Activated CD4-positive, alpha-beta T cell treated with anti-CD3 and anti-CD28 coated beads, Interleukin-2, Interleukin-6, amounts not matched to agents 100 ng/mL and 50 ng/mL, durations not matched to agents 16 hours and 8 hours (primary cell): ENCODE results near the gene TK1.

Experiments
- DNase-seq: peaks from one replicate; pipeline ENCODE4 v3.0.0-alpha.2; 2020

TK1 gene

DNA sequence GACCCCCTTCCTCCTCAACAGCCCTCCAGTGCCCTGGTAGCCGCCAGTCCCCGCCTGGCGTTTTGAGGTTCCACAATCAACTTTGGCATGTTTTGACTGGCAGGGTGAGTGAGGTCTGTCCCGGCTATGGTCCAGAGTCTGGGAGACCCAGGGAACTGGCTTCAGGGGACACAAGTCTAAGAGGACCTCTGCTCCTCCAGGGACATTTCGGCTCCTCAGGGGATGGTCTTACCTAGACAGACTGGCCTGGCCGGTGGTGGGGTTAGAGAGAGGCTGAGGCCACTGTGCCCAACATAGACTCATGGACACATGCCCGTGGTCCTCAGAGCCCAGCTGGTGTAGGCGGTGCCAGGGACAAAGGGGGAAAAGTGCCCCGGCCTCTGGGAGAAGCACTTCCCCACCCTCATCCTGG is 54.1 kb downstream of the TK1 start:
- DNase-seq = no peak

DNA sequence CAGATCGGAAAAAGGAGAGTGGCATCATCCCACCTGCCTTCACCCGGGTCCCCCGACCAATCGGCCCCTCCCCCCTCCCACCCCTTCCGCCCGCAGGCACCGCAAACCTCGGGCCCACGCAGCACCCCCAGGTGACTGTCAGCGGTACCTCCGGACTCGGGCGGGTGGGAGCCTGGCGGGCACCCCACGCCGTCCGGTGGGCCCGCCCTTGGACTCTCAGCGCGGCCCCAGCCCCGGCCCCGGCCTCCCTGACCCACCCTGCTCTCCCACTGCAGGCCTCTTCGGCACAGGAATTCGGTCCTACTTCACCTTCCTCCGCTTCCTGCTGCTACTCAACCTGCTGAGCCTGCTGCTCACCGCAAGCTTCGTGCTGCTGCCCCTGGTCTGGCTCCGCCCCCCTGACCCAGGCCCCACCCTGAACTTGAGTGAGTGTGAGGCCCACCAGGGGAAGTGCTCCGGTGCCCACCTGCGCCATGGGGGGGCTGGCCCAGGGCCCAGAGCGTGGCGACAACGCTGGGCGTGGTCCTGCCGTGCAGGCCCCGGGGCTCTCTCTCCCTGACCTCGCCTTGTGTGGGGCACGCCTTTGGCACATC is 54.7 kb downstream of the TK1 start:
- peak; percentile 82 for DNase-seq

DNA sequence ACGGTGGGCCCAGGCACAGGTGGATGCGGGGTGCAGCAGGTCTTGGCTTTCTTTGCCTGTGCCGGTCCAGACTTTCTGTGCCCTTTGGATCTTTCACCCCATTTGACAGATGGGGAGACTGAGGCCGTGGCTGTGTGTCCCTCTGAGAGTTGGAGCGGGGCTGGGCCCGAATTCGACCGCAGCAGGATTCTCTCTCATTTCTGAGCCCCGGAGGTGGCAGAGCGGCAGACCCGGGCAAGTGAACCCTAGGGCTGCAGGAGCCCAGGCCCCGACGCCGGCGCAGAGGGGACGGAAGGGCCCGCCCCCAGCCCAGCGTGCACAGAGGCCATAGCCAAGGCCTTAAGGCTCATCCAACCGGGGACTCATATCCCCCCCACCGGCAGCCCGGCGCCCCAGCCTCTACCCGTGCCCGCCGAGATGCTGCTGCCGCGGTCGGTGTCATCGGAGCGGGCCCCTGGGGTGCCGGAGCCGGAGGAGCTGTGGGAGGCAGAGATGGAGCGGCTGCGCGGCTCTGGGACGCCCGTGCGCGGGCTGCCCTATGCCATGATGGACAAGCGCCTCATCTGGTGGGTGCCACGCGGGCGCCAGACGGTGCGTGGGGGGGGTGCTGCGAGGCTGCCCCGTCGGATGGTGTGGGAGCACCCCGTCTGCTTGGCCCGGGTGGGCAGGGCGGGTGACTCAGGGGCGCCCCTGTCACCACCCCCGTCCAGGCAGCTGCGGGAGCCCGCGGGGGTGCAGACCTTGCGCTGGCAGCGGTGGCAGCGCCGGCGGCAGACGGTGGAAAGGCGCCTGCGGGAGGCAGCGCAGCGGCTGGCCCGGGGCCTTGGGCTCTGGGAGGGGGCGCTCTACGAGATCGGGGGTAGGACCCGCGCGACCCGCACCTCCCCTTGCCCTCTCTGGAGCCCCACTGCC is 55.4 kb downstream of the TK1 start:
- DNase-seq = peak; percentile 62

DNA sequence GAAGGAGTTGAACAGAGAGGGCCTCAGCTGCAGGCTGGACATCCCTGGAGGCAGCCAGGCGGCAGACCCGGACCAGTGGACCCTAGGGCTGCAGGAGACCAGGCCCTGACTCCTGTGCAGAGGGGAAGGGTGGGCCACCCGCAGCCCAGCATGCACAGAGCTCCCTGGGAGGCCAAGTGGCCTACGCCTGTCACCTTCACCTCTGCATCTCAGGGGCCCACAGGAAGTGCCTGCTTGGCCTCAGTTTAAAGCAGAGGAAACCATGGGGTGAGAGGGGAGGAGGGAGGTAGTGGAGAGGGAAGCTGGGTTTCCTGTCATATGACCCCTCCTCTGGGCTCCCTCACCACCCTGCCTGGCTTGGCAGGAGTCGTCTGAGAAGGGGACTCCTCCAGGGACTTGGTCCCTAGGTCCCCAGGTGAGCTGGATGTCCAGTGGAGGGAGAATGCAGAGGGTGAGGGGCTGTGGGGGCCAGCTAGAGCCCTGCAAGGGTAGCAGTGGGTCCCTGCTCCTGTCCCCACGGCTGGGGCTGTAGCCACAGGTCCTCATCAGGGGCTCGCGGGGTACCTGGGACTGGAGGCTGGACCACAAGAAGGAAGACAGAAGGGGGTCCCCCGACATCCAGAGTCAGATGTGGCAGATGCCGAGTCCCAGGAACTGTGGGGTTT is 56.3 kb downstream of the TK1 start, which contains the start of gene TMC8:
TSS of gene TMC8 (plus strand) at position 335 of the 665 bp plus-strand sequence. CDS start 818 bp downstream, outside the sequence.
- DNase-seq = peak; percentile 94

DNA sequence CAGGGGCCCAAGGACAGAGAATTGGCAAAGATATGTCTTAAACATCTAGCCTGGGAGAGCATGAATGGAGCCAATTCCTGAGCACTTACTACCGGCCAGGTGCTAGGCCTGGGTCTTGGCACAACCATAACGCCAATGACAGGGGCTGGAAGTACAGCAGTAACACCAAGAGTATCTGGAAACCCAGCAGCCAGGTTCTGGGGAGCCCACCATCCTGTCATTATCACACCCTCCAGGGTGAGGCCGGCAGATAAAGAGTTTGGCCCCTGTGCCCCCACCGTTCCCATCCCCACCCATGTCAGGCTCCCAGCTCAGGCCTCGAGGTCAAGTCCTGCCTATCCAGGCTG is 56.8 kb downstream of the TK1 start:
- DNase-seq = no peak

DNA sequence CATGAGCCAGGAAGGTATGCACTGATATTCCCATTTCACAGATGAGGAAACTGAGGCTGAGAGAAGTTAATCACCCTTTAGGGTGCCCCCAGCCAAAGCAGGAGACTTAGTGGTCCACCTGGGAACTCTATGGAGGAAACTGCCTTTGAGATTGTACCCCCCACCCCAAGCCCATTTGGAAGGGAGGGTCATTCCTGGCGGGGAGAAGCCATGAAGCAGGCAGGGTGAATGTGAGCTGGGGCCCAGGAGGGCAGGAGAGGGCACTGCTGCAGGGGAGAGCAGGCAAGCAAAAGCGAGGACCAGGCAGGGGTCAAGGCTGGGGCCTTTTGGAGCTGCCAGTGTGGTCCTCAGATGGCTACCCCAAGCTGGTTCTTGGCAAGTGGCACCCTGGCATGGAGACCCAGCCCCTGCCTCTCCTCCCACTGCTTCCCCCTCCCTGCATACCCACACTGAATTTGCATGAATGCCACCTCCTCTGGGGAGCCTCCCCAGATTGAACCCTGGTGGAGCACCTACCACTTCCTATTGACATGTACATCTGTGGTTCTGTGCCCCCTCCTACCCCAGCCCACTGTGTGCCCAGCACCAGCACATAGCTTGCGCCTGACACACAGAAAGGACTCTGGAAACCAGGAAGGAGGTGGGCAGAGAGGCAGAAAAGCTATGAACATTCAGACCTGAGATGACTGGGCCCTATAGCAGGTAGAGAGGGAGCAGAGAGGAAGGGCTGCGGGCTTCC is 57.3 kb downstream of the TK1 start:
- DNase-seq = peak; percentile 67

DNA sequence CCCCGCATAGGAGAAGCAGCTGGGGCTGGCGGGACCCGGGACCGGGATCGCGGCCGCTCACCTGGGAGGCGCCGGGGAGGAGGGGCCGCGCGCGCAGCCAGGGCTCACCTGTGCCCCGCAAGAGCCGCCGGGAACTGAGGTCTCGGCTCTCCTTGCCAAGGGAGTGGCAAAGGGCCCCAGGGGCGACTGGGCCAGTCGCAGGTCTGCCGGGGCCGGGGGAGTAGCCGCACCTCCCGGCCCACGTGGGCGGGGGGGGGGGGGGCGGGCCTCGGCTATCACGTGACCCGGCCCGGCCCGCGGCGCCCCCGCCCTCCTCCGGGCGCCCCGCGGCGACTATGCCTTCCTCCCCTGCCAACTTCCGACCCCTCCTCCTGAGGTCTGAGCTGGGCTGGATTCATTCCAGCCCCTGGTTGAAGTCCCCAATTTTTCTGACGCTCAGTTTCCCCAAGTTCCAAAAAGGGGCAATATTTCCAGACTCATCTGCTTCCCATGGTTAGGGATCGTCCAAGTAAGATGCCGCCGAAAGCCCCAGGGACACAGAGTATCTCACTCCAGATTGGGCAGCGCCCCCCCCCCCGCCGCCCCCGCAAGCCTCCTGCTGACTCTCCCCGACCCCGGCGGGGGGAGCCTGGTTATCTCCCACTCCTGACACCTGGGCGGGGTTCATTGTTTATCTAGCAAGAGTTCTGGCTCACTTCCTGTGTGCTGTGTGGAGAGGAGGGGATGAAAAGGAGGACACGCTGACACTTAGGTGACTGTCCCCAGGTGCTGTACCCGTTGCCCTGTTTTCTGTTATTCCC is 58.1 kb downstream of the TK1 start, which contains the start of gene TMC6:
TSS of gene TMC6 (minus strand) at position 205 of the 800 bp plus-strand sequence. CDS start 1,923 bp downstream, outside the sequence.
- DNase-seq = peak; percentile 85

DNA sequence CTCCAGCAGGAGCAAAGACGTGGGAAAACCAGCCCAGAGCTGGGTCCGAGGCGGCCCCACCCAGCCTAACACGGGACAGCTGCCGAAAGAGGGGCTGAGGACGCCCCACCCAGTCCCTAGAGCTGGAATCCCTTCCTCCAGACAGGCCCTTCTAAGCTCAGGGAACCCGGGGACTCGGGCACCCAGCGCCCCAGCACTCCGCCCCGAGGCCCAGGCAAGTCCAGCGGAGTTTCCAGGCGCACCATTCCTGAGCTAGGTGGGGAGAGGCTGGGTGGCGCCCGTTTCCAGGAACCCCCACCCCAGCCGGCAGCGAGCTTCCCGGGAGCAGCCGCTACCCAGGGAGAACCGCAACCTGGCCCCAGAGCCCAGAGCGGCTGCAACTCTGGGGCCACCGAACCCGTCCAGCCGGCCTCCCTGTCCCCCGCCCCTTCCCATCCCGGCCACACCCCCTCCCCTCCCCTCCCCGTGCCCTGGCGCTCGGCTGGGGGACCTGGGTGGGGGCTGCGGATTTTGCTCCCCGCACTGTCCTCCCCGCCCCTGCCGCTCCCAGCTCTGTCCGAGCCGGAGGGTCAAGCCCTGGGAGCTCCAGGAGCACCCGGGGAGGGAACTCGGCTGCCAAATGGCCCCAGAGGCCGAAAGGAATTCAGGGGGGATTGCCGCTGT is 58.8 kb downstream of the TK1 start:
- no peak for DNase-seq

DNA sequence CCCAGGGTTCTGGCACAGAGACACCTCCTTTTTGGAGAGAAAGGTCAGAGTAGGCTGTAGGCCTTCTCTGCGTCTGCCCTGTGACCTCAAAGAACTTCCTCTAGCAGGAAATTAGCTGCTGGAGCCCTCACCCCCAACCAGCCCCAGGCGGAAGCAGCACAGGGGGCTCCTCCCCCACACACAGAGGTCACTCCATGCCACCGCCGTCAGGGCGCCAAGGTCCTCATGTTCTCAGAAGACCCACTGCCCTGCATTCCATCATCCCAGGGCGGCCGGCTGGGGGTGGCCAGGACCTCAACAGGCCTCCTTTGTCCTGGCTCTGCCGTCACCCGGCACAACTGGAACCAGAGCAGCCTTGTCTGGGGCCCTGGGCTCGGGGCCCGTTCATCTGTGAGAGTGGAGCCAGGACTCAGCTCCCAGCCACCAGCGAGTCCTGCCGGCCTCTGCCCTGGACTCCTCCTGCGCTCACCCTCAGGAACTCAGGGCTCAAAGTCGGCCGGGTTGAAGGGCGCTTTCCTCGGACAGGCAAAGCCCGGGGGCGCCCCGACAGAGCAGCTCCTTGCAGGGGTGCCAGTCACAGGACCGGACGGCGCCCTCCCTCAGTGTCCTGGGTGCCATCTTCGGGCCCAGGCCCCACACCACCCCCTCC is 59.5 kb downstream of the TK1 start:
- DNase-seq = peak; percentile 89

DNA sequence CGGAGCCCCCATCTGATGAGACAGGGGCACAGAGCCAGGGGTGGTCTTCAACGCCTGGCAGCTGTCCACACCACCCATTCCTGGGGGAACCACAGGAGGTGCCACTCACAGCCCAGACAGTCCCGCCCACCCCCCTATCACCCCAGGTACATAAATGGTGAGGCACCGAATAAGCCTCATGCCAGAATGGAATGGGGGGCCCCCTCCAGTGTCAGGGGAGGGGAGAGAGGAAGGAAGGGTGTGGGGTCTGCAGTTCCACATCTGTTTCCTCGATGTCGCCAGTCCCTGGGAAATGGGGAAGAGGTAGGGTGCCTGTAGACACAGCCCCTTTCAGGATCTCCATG is 60.0 kb downstream of the TK1 start:
- no peak for DNase-seq

DNA sequence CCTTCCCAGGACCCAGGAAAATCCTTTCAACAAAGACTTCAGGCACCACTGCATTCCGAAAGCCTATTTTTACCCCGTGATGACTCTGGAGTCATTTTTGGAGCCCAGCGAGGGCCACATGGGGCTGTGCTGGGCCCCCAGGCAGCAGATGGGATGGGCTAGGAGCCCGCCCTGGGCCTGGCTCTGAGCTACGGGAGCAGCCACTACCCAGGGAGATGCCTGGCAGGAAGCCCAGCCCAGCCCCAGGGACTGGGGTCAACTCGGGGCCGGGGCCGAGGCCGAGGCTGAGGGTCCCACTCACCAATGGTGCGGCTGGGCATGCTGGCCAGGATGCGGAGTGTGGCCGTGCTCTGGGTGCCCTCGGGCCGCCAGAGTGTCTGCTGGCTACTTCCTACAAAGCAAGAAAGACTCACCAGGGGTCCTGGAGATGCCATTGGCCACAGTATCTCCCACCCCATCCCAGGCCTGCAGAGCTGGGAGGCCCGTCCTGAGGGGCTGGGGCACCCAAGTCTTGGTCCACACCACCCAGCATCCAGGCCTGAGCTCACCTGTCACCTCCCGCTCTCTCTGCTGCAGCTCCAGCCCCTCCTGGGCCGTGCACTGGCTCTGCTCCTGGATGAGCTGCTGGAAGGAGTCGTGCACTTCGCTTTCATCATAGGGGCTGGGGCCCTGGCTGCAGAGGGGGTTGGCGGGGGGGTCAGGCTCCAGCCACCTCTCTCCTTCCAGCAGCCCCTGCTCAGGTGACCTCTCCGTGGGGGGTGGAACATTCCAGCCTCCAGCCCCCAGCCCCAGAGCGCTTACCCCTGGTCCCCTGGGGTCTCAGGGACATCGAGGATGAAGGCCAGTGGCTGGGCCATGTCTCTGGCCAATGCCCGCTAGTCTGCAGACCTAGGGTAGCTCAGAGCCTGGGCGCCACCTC is 60.6 kb downstream of the TK1 start:
- no peak for DNase-seq

DNA sequence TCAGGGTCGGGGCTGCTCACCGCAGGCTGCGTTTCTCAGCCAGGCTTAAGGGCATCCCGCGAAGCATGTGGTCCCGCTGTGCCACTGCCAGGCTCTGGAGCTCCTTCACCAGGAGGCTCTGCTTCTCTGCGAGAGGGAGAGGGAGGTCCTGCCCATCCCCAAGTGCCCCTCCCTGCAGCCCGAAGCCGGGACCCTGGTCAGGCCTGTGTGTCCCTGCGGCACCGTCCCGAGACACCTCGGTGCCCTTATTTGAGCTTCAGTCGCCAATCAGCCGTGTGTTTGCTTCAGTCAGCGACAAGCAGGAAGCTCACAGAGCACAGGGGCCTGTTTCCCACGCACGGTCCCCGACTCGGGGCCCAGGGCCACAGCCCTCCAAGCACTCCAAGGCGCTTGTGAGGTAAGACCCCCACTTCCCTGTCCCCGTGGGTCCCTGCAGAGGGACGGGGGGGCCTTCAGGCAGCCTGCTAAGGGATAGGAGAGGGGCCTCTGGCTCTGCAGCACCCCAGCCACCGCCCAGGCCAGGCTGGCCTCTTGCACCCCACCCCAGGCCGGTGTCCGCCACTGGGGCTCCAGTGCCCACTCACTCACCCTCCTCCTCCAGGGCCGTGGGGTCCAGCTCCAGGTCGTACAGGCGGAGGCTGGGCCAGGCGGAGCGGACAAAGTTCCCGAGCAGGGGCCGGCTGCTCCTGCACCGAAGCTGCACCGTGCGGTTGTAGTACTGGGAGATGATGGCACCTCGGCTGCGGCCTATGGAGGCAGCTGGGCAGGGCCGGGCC is 61.5 kb downstream of the TK1 start:
- DNase-seq = no peak

DNA sequence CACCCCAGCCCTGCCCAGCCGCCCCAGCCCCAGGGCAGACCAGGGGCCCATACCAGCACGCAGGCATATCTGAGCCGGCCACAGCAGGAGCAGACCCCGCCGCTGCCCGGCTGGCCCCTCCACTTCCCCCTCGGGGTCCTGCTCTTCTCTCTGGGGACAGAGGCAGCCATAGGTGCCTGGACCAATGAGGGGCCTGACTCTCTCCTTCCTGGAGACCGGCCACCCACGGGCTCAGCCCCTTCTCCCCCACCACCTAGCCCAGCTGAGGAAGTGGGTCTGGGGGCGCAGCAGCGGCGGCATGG is 62.1 kb downstream of the TK1 start:
- no peak for DNase-seq
